Measurements from ENCODE around the gene LIPE. TPM values are rescaled to one million over a fixed set of nuclear protein-coding genes. Genes with fewer than 3 reads are reported as not detected.
"Not testable (repeated sequence)": the region's sequence is repeated elsewhere in the genome, so short reads cannot be mapped to it uniquely, and the experiment has no call there.

The LIPE gene
- total RNA-seq, 1 donor from 2014 or later = 39.0 TPM

DNA sequence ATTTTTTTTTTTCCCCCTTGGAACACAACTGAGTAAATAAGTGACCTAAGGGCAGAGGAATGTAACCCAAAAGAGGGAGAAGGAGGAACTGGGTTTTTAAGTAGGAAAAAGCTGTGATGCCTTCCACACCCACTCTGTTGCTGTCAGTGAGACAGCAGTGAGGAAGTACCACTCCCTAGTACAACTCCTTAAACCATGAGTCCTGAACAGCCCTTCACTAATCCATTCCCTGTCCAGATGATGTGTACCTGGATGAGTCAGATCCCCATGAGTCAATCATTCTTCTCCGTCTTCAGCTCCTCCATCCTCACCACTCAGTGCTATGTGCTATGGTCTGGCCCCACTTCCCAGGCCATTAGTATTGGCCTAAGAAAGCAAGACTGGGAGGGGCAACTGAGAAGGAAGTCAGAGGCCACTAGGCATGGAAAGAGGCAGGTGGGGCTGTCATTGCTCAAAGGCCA is 28.5 kb upstream of the LIPE start:
- Mint-ChIP-seq H3K9me3 (ENCODE audit: unreplicated experiment) (peaks cover 2% of the 10 kb centered on the region), H3K27ac (ENCODE audit: unreplicated experiment) (no peak overlapping the region), H3K4me1 (ENCODE audit: low read depth, unreplicated experiment) (peaks cover 1% of the 10 kb centered on the region), H3K36me3 (ENCODE audit: unreplicated experiment) (peaks cover 4% of the 10 kb centered on the region), H3K4me3 (ENCODE audit: unreplicated experiment) (no peak overlapping the region), H3K27me3 (ENCODE audit: unreplicated experiment) (peaks cover 3% of the 10 kb centered on the region)
- TF ChIP-seq, protein P1, sequence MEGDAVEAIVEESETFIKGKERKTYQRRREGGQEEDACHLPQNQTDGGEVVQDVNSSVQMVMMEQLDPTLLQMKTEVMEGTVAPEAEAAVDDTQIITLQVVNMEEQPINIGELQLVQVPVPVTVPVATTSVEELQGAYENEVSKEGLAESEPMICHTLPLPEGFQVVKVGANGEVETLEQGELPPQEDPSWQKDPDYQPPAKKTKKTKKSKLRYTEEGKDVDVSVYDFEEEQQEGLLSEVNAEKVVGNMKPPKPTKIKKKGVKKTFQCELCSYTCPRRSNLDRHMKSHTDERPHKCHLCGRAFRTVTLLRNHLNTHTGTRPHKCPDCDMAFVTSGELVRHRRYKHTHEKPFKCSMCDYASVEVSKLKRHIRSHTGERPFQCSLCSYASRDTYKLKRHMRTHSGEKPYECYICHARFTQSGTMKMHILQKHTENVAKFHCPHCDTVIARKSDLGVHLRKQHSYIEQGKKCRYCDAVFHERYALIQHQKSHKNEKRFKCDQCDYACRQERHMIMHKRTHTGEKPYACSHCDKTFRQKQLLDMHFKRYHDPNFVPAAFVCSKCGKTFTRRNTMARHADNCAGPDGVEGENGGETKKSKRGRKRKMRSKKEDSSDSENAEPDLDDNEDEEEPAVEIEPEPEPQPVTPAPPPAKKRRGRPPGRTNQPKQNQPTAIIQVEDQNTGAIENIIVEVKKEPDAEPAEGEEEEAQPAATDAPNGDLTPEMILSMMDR (IDR thresholded peaks at IDR 0.05; ENCODE audit: partially characterized antibody, unreplicated experiment) = no peak
- DNase-seq = no peak

DNA sequence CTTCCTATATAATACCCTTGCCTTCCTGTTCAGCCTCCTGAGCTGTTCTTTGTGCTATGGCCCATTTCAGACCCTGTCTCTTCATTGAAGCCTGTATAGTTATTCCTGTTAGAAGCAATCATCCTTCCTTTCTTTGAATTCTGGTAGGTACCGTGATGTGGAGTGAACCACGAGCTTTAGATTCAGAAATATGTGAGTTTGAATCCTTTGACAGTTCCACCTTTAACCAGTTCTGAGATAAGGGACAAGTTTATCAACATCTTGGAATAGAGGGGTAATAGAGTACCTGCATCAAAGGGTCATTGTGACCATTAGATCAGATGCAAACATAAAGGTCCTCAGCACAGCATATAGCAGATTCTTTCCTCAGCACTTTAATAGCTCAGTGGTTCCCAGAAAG is 27.9 kb upstream of the LIPE start:
- TF ChIP-seq, protein P1 (IDR thresholded peaks at IDR 0.05; ENCODE audit: partially characterized antibody, unreplicated experiment) = no peak
- Mint-ChIP-seq H3K4me1 (ENCODE audit: low read depth, unreplicated experiment) (peaks cover 1% of the 10 kb centered on the region), H3K4me3 (ENCODE audit: unreplicated experiment) (no peak overlapping the region), H3K27ac (ENCODE audit: unreplicated experiment) (no peak overlapping the region), H3K9me3 (ENCODE audit: unreplicated experiment) (peaks cover 2% of the 10 kb centered on the region), H3K27me3 (ENCODE audit: unreplicated experiment) (peaks cover 3% of the 10 kb centered on the region), H3K36me3 (ENCODE audit: unreplicated experiment) (peaks cover 4% of the 10 kb centered on the region)
- no peak for DNase-seq

DNA sequence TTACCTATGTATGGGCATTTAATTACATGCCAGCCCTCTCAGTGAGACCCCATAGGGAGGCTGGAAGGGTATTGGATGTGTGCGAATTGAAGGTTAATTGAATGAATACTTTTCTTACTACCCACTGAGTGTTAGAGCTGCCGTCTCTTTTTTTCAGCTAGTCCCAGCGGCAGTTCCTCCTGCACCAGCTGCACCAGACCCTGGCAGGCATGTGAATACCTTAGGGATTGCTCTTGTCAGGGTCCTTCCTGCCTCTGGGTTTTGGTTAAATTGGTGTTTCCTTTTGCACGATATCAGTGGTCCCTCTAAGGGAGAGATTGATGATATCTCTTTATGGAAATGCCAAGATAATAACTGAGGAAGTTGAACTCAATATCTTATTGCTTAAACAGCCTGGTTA is 25.4 kb upstream of the LIPE start:
- H3K27me3 Mint-ChIP-seq (ENCODE audit: unreplicated experiment) = peaks cover 3% of the 10 kb centered on the region
- no peak overlapping the region for H3K27ac Mint-ChIP-seq (ENCODE audit: unreplicated experiment)
- H3K9me3 Mint-ChIP-seq (ENCODE audit: unreplicated experiment) = no peaks in the 10 kb centered on the region
- TF ChIP-seq, protein P1 (IDR thresholded peaks at IDR 0.05; ENCODE audit: partially characterized antibody, unreplicated experiment) = no peak
- no peak overlapping the region for H3K4me3 Mint-ChIP-seq (ENCODE audit: unreplicated experiment)
- H3K4me1 Mint-ChIP-seq (ENCODE audit: low read depth, unreplicated experiment) = peaks cover 1% of the 10 kb centered on the region
- no peak for DNase-seq
- H3K36me3 Mint-ChIP-seq (ENCODE audit: unreplicated experiment) = no peaks in the 10 kb centered on the region

DNA sequence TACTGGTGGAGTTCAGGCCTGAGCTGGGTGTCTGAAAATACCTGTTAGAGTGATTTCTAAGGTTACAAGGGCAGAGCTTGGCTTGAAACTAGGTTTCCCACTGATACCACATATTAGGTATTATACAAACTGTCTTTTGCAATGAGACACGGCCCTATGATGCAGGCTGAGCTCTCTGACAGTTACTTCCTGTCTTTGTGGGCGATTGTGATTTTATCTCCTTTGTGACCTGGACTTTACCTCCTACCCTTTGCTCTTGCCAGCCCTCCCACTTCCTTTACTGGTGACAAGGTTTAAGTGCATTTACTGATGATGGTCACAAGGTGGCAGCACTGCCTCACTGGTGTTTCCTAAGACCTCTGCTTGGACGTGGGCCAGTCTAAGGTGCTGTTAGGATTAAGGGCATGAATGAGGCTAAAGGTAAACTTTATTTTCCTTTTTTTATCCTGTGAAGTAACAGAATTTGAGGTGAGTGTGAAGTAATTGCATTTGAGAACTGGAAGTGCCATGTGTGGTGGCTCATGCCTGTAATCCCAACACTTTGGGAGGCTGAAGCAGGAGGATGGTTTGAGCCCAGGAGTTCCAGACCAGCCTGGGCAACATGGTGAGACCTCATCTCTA is 23.2 kb upstream of the LIPE start:
- Mint-ChIP-seq H3K27me3 (ENCODE audit: unreplicated experiment) (no peaks in the 10 kb centered on the region), H3K4me1 (ENCODE audit: low read depth, unreplicated experiment) (no peaks in the 10 kb centered on the region), H3K4me3 (ENCODE audit: unreplicated experiment) (no peak overlapping the region), H3K36me3 (ENCODE audit: unreplicated experiment) (no peaks in the 10 kb centered on the region), H3K9me3 (ENCODE audit: unreplicated experiment) (no peaks in the 10 kb centered on the region), H3K27ac (ENCODE audit: unreplicated experiment) (no peak overlapping the region)
- TF ChIP-seq, protein P1 (IDR thresholded peaks at IDR 0.05; ENCODE audit: partially characterized antibody, unreplicated experiment) = peak; percentile 82
- DNase-seq = peak; percentile 63

DNA sequence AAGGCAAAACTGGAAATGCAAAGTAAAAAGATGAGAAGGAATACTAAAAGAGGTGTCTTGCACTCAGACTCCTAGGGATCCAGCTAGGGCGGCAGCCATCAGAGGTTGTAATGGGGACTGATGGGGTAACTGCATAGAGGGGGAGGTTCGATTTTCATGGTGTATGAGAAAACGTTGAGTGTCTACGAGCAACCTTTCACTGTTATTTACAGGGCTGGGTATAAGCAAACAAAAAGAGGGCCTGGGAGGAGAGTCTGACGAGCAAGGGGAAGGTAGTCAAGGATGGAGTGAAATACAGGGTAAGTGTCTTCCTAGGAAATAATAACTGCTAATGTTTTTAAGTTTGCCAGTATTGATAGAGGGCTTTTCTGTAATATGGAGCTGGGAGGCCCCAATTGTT is 21.1 kb upstream of the LIPE start:
- not testable (repeated sequence) for DNase-seq; H3K27me3 Mint-ChIP-seq (ENCODE audit: unreplicated experiment); H3K4me3 Mint-ChIP-seq (ENCODE audit: unreplicated experiment); H3K27ac Mint-ChIP-seq (ENCODE audit: unreplicated experiment); H3K9me3 Mint-ChIP-seq (ENCODE audit: unreplicated experiment); H3K36me3 Mint-ChIP-seq (ENCODE audit: unreplicated experiment); H3K4me1 Mint-ChIP-seq (ENCODE audit: low read depth, unreplicated experiment)
